Endometrium (tissue), 2 donors: Measurements from ENCODE around the gene SYNE4.
"Not testable (repeated sequence)": the region's sequence is repeated elsewhere in the genome, so short reads cannot be mapped to it uniquely, and the experiment has no call there.

Experiments
- FAIRE-seq: peaks from 2 replicates; lab custom pipeline; 2012; peaks lifted over from hg19 to GRCh38; lab: Jason Lieb, UNC
- donor health status: control.
- donor health status: control.

SYNE4 gene

DNA sequence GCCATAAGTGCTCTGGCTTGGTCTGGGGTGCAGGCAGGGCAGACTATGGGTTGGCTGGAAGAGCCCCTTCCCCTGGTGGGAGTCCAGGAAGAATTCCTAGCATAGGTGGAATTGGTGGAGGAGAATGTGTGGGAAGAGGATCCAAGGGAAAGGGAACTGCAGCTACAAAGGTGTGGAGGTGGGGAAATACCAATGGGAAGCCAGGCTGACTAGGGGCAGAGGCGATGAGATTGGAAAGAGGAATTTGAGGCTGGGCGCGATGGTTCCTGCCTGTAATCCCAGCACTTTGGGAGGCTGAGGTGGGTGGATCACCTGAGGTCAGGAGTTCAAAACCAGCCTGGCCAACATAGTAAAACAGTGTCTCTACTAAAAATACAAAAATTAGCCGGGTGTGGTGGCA lies 18.5 kb downstream of the SYNE4 start:
- FAIRE-seq = no peak

DNA sequence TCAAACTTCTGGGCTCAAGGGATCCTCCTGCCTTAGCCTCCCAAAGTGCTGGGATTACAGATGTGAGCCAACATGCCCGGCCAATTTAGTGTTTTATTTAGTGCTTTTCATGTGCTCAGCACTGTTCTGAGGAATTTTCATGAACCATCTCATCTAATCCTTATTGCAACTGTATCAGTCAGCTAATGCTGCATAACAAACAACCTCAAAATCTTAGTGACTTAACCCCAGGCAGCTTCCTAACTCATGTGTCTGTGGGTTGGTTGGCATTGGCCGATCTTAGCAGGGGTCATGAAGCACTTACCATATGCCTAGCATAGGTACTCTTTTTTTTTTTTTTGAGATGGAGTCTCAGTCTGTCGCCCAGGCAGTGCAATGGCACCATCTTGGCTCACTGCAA lies 19.8 kb downstream of the SYNE4 start:
- FAIRE-seq = no peak

GRCh38 chr19:35987571-35987896 lies 21.1 kb downstream of the SYNE4 start:
- FAIRE-seq = no peak

- FAIRE-seq = no peak
These were observed 21.7 kb downstream of the SYNE4 start for GRCh38 chr19:35986664-35987570.

- no peak for FAIRE-seq
These were observed 22.5 kb downstream of the SYNE4 start for GRCh38 chr19:35986111-35986510.

- no peak for FAIRE-seq
These were observed 25.4 kb downstream of the SYNE4 start for GRCh38 chr19:35983177-35983576.

- not testable (repeated sequence) for FAIRE-seq
These were observed 27.6 kb downstream of the SYNE4 start for GRCh38 chr19:35980997-35981396.

DNA sequence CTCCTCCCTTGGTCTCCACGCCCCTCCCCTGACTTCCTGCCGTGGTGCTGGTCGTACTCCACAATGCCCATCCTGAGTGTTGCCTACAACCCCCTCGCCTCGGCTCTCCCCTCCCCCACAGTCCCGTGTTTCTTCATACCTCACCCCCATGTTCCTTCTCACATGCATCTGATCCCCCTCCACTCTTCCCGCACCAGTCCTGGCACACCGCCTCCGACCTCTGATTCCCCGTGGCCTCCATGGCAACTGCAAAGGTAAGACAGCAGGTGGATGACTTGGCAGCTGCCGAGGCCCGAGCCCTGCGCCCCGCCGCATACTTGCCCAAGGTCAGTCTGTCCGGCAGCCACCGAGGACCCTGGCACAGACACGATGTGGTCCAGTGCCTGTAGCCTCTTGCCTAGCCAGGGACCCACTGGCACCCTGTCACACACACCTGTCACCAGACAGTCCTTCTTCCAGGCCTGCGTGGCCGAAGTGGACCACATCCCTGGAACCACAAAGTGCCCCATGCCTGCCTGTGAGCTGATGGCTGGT lies 29.7 kb downstream of the SYNE4 start:
- FAIRE-seq = no peak

GRCh38 chr19:35978271-35978670 lies 30.3 kb downstream of the SYNE4 start:
- FAIRE-seq = no peak

- no peak for FAIRE-seq
These were observed 31.0 kb downstream of the SYNE4 start for GRCh38 chr19:35977446-35978222.

DNA sequence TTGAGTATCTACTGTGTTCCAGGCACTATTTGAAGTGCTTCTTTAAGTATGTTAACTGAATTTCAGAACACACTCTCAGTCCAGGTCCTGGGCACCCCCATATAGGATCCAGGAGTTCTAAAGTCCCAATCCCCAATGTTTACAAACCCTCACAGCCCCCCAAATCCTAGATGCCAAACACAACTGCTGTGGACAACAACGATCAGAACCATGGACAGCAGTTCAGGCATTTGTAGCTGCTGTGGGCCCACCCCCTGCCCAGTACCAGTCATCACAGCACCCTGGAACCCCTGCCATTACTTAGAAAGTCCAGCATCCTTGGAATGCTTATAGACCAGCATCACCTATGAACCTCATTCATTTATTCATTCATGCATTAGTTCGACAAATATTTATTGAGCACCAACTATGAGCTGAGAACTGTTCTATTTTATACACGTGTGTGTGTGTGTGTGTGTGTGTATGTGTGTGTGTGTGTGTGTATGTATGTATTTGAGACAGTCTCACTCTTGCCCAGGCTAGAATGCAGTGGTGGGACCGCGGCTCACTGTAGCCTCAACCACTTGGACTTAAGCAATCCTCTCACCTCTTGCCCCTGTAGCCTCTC lies 32.9 kb downstream of the SYNE4 start:
- FAIRE-seq = no peak

GRCh38 chr19:35973487-35973886 lies 35.1 kb downstream of the SYNE4 start:
- FAIRE-seq = no peak

- FAIRE-seq = no peak
These were observed 41.8 kb downstream of the SYNE4 start for GRCh38 chr19:35966771-35967170.

DNA sequence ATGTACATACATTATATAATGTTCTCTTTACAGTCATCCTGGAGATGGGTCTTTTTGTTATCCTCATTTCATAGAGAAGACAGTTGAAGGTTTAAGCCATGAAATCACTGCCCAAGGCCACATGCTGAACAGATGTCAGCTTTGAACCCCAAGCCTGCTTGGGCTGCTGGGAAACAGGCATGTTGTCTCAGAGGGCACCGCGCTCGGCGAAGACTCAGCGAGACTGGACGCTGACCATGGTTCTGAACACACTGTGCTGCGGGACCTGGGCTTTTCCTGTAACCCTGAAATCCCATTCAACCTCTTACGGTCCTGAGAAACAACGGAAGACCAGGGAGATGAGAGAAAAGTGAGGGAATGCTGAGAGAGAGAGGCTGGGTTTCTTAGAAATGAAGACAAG lies 45.1 kb downstream of the SYNE4 start:
- no peak for FAIRE-seq

DNA sequence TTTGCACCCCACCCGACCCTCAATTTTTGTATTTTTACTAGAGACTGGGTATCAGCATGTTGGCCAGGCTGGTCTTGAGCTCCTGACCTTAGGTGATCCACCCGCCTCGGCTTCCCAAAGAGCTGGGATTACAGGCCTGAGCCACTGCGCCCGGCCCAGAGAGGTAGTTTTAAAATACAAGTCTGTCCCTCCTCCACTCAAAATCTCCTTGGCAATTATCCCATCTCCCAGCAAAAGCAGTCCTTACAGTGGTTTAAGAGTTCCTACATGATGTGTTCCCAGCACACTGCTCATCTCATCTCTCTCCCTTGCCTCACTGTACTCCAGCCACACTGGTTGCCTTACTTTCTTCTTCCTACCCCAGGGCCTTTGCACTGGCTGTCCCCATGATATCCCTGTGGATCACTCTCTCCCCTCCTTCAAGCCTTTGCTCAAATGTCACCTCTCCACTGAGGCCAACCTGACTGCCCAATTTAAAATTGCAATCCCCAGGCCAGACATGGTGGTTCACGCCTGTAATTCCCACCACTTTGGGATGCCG lies 48.1 kb downstream of the SYNE4 start:
- FAIRE-seq = no peak

GRCh38 chr19:35959968-35960320 lies 48.7 kb downstream of the SYNE4 start:
- FAIRE-seq = no peak

GRCh38 chr19:35959040-35959967 lies 49.3 kb downstream of the SYNE4 start:
- no peak for FAIRE-seq

DNA sequence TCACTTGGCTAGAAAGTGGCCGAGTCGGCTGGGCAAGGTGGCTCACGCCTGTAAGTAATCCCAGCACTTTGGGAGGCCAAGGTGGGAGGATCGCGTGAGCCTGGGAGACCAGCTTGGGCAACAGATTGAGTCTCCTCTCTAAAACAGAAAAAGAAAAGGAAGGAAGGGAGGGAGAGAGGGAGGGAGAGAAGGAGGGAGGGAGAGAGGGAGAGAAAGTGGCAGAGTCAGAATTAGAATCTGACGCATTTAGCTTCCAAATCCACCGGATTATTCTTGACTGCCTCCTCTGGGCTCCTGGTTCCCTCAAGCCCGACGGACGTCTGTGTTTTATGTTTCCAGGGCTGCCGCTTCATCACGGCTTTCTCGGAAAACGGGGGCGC lies 50.0 kb downstream of the SYNE4 start:
- no peak for FAIRE-seq

DNA sequence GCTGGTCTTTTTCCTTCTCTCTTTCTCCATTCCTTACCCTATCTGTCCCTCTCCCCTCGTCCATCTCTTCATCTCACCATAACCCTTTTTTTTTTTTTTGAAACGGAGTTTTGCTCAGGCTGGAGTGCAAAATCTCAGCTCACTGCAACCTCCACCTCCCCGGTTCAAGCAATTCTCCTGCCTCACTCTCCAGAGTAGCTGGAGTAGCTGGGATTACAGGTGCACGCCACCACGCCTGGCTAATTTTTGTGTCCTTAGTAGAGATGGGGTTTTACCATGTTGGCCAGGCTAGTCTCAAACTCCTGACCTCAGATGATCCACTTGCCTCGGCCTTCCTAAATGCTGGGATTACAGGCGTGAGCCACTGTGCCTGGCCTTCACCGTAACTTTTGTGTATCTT lies 51.2 kb downstream of the SYNE4 start:
- not testable (repeated sequence) for FAIRE-seq

GRCh38 chr19:35955881-35956634 lies 52.6 kb downstream of the SYNE4 start:
- FAIRE-seq = no peak
